ENCODE results near the gene NYAP2. TPM values are rescaled to one million over a fixed set of nuclear protein-coding genes. Genes with fewer than 3 reads are reported as not detected.

NYAP2 gene
- total RNA-seq, 1 donor from 2014 or later: not detected

- TF ChIP-seq CTCF (IDR thresholded peaks at IDR 0.05; ENCODE audit: insufficient read depth, low read length, poor library complexity, severe bottlenecking): no peak
- Histone ChIP-seq H3K4me3 (ENCODE audit: low read depth, low read length) (no peak overlapping the region), H3K27me3 (ENCODE audit: control insufficient read depth, insufficient read depth, low read length) (no peaks in the 10 kb centered on the region), H3K36me3 (ENCODE audit: control insufficient read depth, insufficient read depth, low read length) (no peaks in the 10 kb centered on the region)
- no peak for DNase-seq (ENCODE audit: low read depth)
Measured at GRCh38 chr2:225650041-225650440, 250.5 kb downstream of the NYAP2 start.

GRCh38 chr2:225660262-225661131 is 261.0 kb downstream of the NYAP2 start:
- Histone ChIP-seq H3K36me3 (ENCODE audit: control insufficient read depth, insufficient read depth, low read length) (no peaks in the 10 kb centered on the region), H3K4me3 (ENCODE audit: low read depth, low read length) (no peak overlapping the region), H3K27me3 (ENCODE audit: control insufficient read depth, insufficient read depth, low read length) (no peaks in the 10 kb centered on the region)
- TF ChIP-seq CTCF (IDR thresholded peaks at IDR 0.05; ENCODE audit: insufficient read depth, low read length, poor library complexity, severe bottlenecking): peak; percentile 85
- peak; percentile 7 for DNase-seq (ENCODE audit: low read depth)

GRCh38 chr2:225662101-225662500 is 262.6 kb downstream of the NYAP2 start:
- no peak for DNase-seq (ENCODE audit: low read depth)
- no peaks in the 10 kb centered on the region for H3K36me3 ChIP-seq (ENCODE audit: control insufficient read depth, insufficient read depth, low read length)
- H3K27me3 ChIP-seq (ENCODE audit: control insufficient read depth, insufficient read depth, low read length): no peaks in the 10 kb centered on the region
- H3K4me3 ChIP-seq (ENCODE audit: low read depth, low read length): no peak overlapping the region
- no peak for TF ChIP-seq CTCF (IDR thresholded peaks at IDR 0.05; ENCODE audit: insufficient read depth, low read length, poor library complexity, severe bottlenecking)

DNA sequence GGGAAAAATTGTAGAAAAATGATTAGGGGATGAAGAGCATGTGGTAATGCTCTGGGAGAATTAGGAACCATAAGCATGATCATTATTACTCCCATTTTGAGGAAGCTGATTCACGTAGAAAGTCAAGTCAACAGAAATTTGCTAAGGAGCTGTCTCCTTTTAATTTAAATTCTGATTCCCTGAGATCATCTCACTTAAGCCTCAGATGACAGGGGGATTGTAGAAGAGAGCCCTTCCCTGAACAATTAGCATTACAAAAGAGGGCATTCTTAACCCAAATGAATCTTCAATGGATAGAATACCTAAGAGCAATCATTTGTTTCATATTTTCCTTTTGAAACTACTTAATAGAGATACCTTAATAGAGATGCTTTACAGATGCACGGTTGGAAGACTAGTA is 267.9 kb downstream of the NYAP2 start:
- Histone ChIP-seq H3K27me3 (ENCODE audit: control insufficient read depth, insufficient read depth, low read length) (no peaks in the 10 kb centered on the region), H3K36me3 (ENCODE audit: control insufficient read depth, insufficient read depth, low read length) (no peaks in the 10 kb centered on the region), H3K4me3 (ENCODE audit: low read depth, low read length) (no peak overlapping the region)
- no peak for TF ChIP-seq CTCF (IDR thresholded peaks at IDR 0.05; ENCODE audit: insufficient read depth, low read length, poor library complexity, severe bottlenecking)
- DNase-seq (ENCODE audit: low read depth): no peak

DNA sequence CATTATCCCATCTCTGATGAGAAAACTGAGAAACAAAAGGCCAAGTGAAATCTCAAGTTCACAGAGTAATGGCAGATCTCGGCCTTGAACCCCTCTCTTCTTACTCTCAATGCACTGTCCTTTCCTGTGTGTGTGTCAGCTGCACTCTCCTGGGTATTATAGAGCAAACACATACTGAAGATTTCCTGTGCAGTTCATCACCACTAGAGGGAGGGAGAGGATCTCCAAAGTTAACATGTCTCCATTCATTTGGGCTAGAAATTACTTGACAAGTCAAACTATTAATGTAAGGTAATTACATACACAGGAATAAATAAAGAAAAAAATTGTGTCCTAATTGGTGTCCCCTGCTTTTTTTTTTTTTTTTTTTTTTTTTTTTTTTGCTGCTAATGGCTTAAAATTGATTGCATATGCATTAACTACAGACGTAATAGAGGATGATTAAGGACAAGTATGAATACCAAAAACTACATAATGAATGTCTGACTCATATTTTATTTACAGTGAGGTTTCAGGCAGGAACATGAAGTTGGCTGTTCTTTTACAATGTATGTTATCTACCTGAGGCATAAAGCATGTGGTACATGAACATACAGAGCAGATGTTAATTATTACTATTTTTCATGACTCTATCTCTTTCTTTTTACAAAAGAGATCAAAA is 269.2 kb downstream of the NYAP2 start:
- no peak overlapping the region for H3K4me3 ChIP-seq (ENCODE audit: low read depth, low read length)
- H3K36me3 ChIP-seq (ENCODE audit: control insufficient read depth, insufficient read depth, low read length): no peaks in the 10 kb centered on the region
- H3K27me3 ChIP-seq (ENCODE audit: control insufficient read depth, insufficient read depth, low read length): no peaks in the 10 kb centered on the region
- peak; percentile 31 for DNase-seq (ENCODE audit: low read depth)
- peak; percentile 82 for TF ChIP-seq CTCF (IDR thresholded peaks at IDR 0.05; ENCODE audit: insufficient read depth, low read length, poor library complexity, severe bottlenecking)
